T-cell (primary cell): ENCODE data around the gene ABCC2. TPM values are rescaled to one million over a fixed set of nuclear protein-coding genes. Genes with fewer than 3 reads are reported as not detected.

Experiments
- ATAC-seq, 4 experiments: fragments of 200-7000 bp in 3 of 4; fragments of 150-1000 bp in 1 of 4; cut with Tn5 transposase; replicated peaks in 1 of 4; 1 replicate in 3 of 4; 2 replicates in 1 of 4; pipeline ENCODE4 v1.10.0; 2021; ENCODE audit warnings: moderate library complexity in 3 of 4, mild to moderate bottlenecking in 2 of 4, moderate number of reproducible peaks in 1 of 4
- CTCF ChIA-PET, 2 donors: fragments of 300-600 bp; sonication (Branson Sonifier 250); formaldehyde crosslinking; loops; one replicate each; lab custom pipeline; 2022; ENCODE audit warnings: antibody characterized with exemption in 2 of 2; lab: Charles Lee
- POLR2A ChIA-PET, 2 donors: fragments of 300-600 bp; sonication (Branson Sonifier 250); formaldehyde crosslinking; loops; one replicate each; lab custom pipeline; 2022; ENCODE audit warnings: antibody characterized with exemption in 2 of 2; lab: Charles Lee
- DNase-seq, 35 experiments: peaks; one replicate each; pipeline versions ENCODE4 v3.0.0 to v3.0.0-alpha.2; 2013 to 2023
- H3K27ac ChIP-seq: one replicate; pipeline ENCODE4 v1.5.1; 2013; ENCODE audit warnings: low read length
- H3K27me3 ChIP-seq, 2 experiments: replicated peaks in 1 of 2; 1 replicate in 1 of 2; 2 replicates in 1 of 2; pipeline versions ENCODE4 v1.6.1 to v1.7.0; 2013; ENCODE audit warnings: low read length in 1 of 2, mixed read lengths in 1 of 2; ENCODE audit not compliant: control insufficient read depth in 2 of 2, insufficient read depth in 2 of 2; ENCODE audit errors: extremely low read depth in 1 of 2
- H3K36me3 ChIP-seq, 2 donors: 1 replicate in 1 of 2; 2 replicates in 1 of 2; pipeline versions ENCODE4 v1.6.1 to v1.7.0; 2013; ENCODE audit warnings: low read length in 1 of 2; ENCODE audit not compliant: control insufficient read depth in 2 of 2, insufficient read depth in 1 of 2; ENCODE audit errors: extremely low read depth in 1 of 2
- H3K4me1 ChIP-seq, 2 experiments: 1 replicate in 1 of 2; 2 replicates in 1 of 2; pipeline versions ENCODE4 v1.6.1 to v1.7.0; 2013; ENCODE audit warnings: low read length in 2 of 2, mixed read lengths in 1 of 2; ENCODE audit not compliant: insufficient read depth in 2 of 2, control insufficient read depth in 1 of 2; ENCODE audit errors: extremely low read depth in 1 of 2
- H3K4me3 ChIP-seq, 2 donors: 1 replicate in 1 of 2; 2 replicates in 1 of 2; pipeline versions ENCODE4 v1.5.1 to v1.7.0; 2013; ENCODE audit warnings: mild to moderate bottlenecking in 2 of 2, low read length in 1 of 2, moderate library complexity in 1 of 2; ENCODE audit not compliant: control insufficient read depth in 1 of 2; ENCODE audit errors: extremely low read depth in 1 of 2
- H3K9me3 ChIP-seq: 2 replicates; pipeline ENCODE4 v1.7.0; 2013
- H3K27ac Mint-ChIP-seq, 2 donors: one replicate each; pipeline ENCODE4 v1.8.0; 2020 to 2021; ENCODE audit warnings: mild to moderate bottlenecking in 2 of 2, mixed read lengths in 2 of 2
- H3K27me3 Mint-ChIP-seq, 2 donors: one replicate each; pipeline ENCODE4 v1.8.0; 2021 to 2022; ENCODE audit warnings: mixed read lengths in 2 of 2
- H3K36me3 Mint-ChIP-seq: one replicate; pipeline ENCODE4 v1.8.0; 2021; ENCODE audit warnings: mixed read lengths
- H3K4me1 Mint-ChIP-seq, 3 donors: one replicate each; pipeline ENCODE4 v1.8.0; 2020 to 2022; ENCODE audit warnings: mixed read lengths in 3 of 3, mild to moderate bottlenecking in 1 of 3
- H3K4me3 Mint-ChIP-seq, 3 donors: one replicate each; pipeline ENCODE4 v1.8.0; 2020 to 2022; ENCODE audit warnings: mild to moderate bottlenecking in 3 of 3, mixed read lengths in 3 of 3, moderate library complexity in 3 of 3
- H3K9me3 Mint-ChIP-seq, 3 donors: one replicate each; pipeline ENCODE4 v1.8.0; 2020 to 2022; ENCODE audit warnings: mixed read lengths in 3 of 3
- WGBS: methylation state at CpG from one replicate; pipeline ENCODE4 v1.1.5; 2013; ENCODE audit warnings: missing lambda C conversion rate; ENCODE audit not compliant: insufficient coverage; 5-methylcytosine and 5-hydroxymethylcytosine counted together
- total RNA-seq, 35 experiments: library from RNA in 6 of 35; stranded (reverse) in 6 of 35; fragments of 120-200 nt in 1 of 35; gene quantifications; one replicate each; pipeline versions ENCODE4 v1.2.1 to v1.2.4 and lab custom pipeline; 2013 to 2026

The ABCC2 gene
- total RNA-seq, 5 donors from 2014 or later (not counting 1 experiment from before 2014, with no cell fraction given) = 2.8 to 5.6 (median 4.0) TPM

DNA sequence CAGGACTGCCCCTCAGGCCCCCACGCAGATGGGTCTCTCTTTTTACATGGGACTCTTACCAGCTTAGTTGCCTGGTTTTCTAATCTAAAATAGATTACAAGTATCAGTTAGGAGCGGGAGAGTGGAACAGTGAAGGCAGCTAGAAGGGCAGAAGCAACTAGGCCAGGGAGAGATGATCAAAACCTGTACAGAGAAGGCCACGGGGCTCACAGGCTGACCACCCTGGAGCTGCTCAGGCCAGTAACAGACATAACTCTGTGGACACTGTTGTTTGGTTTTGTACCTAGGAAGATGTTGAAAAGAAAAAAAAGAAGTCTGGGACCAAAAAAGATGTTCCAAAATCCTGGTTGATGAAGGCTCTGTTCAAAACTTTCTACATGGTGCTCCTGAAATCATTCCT lies 16.5 kb downstream of the ABCC2 start:
- Histone ChIP-seq H3K27ac (no peak overlapping the region), H3K9me3 (no peaks in the 10 kb centered on the region), H3K4me1 (no peaks in the 10 kb centered on the region), H3K4me3 (no peak overlapping the region), H3K27me3 (no peaks in the 10 kb centered on the region), H3K36me3 (no peaks in the 10 kb centered on the region)
- no peaks in the 10 kb centered on the region for H3K27me3 Mint-ChIP-seq
- ChIA-PET CTCF (interaction anchor here in 1 of 2 donors (0.6 kb wide), 1 partner anchor 363 kb away, joined by 3 read pairs; no protein-coding TSS in a partner anchor), POLR2A (interaction anchor here in 1 of 2 donors (0.5 kb wide), 1 partner anchor 17 kb away, joined by 3 read pairs; no protein-coding TSS in a partner anchor)
- DNase-seq (no peak), ATAC-seq (no peak)
- no peaks in the 10 kb centered on the region for H3K9me3 Mint-ChIP-seq
- no peak overlapping the region for H3K4me3 Mint-ChIP-seq
- peaks cover 33% of the 10 kb centered on the region for H3K36me3 Mint-ChIP-seq
- WGBS = 88% methylated on average over 2 of the region's 3 CpGs
- no peaks in the 10 kb centered on the region for H3K4me1 Mint-ChIP-seq
- H3K27ac Mint-ChIP-seq = no peak overlapping the region

DNA sequence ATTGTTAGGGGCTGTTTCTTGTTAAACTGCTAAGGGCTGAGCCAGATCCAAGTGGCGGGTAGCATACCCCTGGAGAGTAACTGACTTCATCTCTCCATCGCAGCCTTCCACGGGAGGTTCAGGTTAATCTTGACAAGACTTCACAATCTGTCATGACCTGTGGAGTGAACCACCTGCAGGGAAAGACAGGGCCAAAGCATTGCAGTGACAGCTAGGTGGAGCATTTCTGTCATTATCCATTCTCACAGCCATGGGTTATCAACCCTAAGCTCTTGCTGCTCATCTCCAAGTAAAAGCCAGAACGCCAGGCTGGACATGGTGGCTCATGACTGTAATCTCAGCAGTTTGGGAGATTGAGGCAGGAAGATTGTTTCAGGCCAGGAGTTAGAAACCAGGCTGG lies 17.2 kb downstream of the ABCC2 start:
- H3K27me3 ChIP-seq = no peaks in the 10 kb centered on the region
- H3K36me3 ChIP-seq = no peaks in the 10 kb centered on the region
- no peak for ATAC-seq
- no peaks in the 10 kb centered on the region for H3K4me1 Mint-ChIP-seq
- H3K27ac Mint-ChIP-seq = no peak overlapping the region
- no peaks in the 10 kb centered on the region for H3K9me3 Mint-ChIP-seq
- CTCF ChIA-PET = no interaction called here
- POLR2A ChIA-PET = no interaction called here
- no peak overlapping the region for H3K4me3 ChIP-seq
- H3K9me3 ChIP-seq = no peaks in the 10 kb centered on the region
- no peak overlapping the region for H3K27ac ChIP-seq
- no peaks in the 10 kb centered on the region for H3K27me3 Mint-ChIP-seq
- 94% methylated on average over 3 of the region's 4 CpGs for WGBS
- peaks cover 39% of the 10 kb centered on the region for H3K36me3 Mint-ChIP-seq
- no peak for DNase-seq
- H3K4me1 ChIP-seq = no peaks in the 10 kb centered on the region
- no peak overlapping the region for H3K4me3 Mint-ChIP-seq

DNA sequence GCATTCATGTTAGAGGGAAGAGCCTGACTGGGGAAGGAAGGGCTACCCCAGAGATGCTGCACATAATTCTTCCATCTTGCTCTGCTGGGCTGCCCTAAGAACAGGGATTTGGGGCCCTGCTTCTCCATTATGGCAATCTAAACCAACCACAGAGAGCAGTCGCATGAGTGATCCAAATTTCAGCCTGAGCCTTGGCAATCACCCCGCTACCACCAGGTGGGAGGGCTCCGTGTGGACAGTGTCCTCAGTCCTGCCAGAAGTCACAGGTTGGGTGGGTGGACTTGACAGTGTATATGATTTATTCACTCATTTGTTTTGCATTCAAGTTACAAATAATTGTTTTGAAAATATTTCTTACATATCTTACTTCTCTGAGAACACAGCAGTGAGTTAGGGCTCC lies 22.0 kb downstream of the ABCC2 start:
- no peak overlapping the region for H3K27ac ChIP-seq
- DNase-seq (no peak), ATAC-seq (no peak)
- Mint-ChIP-seq H3K9me3 (no peaks in the 10 kb centered on the region), H3K27me3 (no peaks in the 10 kb centered on the region), H3K36me3 (peaks cover 40% of the 10 kb centered on the region), H3K4me1 (no peaks in the 10 kb centered on the region), H3K27ac (no peak overlapping the region), H3K4me3 (no peak overlapping the region)
- H3K4me1 ChIP-seq = no peaks in the 10 kb centered on the region
- ChIA-PET CTCF (no interaction called here), POLR2A (no interaction called here)
- no peaks in the 10 kb centered on the region for H3K36me3 ChIP-seq
- H3K27me3 ChIP-seq = no peaks in the 10 kb centered on the region
- WGBS = no CpG with 5 or more reads among the region's 3 CpGs
- H3K4me3 ChIP-seq = no peak overlapping the region
- no peaks in the 10 kb centered on the region for H3K9me3 ChIP-seq

DNA sequence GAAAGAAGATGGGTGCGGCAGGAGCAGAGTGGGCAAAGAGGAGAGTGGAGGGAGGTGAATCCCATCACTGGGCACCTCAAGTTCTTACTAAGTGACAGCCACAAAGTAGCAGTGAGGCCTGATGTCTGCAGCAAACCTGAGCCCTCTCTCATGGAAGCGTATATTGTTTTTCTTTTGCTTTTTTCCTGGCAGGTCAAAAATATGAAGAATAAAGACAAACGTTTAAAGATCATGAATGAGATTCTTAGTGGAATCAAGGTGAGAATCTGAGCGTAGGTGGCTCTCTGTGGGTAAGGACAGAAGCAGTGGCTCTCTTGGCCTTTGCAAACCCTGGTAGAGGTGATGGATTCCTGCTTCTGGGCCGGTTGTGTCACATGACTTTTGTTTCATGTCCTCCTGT lies 22.8 kb downstream of the ABCC2 start:
- CTCF ChIA-PET = interaction anchor here in 1 of 2 donors (0.7 kb wide), 1 partner anchor 11 kb away, joined by 3 read pairs; no protein-coding TSS in a partner anchor
- H3K27ac Mint-ChIP-seq = no peak overlapping the region
- DNase-seq = no peak
- peaks cover 46% of the 10 kb centered on the region for H3K36me3 Mint-ChIP-seq
- WGBS = 89% methylated on average over 4 of the region's 5 CpGs
- POLR2A ChIA-PET = no interaction called here
- Histone ChIP-seq H3K4me1 (no peaks in the 10 kb centered on the region), H3K4me3 (no peak overlapping the region), H3K27me3 (no peaks in the 10 kb centered on the region), H3K9me3 (no peaks in the 10 kb centered on the region), H3K36me3 (no peaks in the 10 kb centered on the region), H3K27ac (no peak overlapping the region)
- no peaks in the 10 kb centered on the region for H3K9me3 Mint-ChIP-seq
- no peak for ATAC-seq
- no peak overlapping the region for H3K4me3 Mint-ChIP-seq
- H3K4me1 Mint-ChIP-seq = no peaks in the 10 kb centered on the region
- H3K27me3 Mint-ChIP-seq = no peaks in the 10 kb centered on the region

DNA sequence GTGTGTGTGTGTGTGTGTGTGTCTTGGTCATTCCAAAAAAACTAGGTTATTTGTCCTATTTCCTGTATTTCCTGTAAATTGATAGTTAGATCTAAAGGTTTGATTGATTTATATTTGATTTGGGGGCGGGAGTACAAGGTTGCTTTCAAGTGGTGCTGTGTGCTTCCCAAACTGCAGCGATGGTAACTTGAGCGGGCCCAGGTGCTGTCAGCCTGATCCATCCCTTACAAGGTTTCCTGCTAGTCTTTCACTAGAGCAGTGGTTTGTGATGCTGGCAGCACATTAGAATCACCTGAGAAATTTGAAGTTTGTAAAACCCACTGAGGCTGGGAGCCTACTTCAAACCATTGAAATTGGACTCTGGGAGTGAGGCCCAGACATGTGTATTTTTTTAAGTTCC lies 23.7 kb downstream of the ABCC2 start:
- DNase-seq = no peak
- H3K4me3 ChIP-seq = no peak overlapping the region
- no peaks in the 10 kb centered on the region for H3K36me3 ChIP-seq
- ATAC-seq = no peak
- H3K27me3 ChIP-seq = no peaks in the 10 kb centered on the region
- no peak overlapping the region for H3K4me3 Mint-ChIP-seq
- CTCF ChIA-PET = no interaction called here
- no peak overlapping the region for H3K27ac ChIP-seq
- H3K4me1 ChIP-seq = no peaks in the 10 kb centered on the region
- no peaks in the 10 kb centered on the region for H3K27me3 Mint-ChIP-seq
- peaks cover 48% of the 10 kb centered on the region for H3K36me3 Mint-ChIP-seq
- no peaks in the 10 kb centered on the region for H3K9me3 Mint-ChIP-seq
- H3K27ac Mint-ChIP-seq = no peak overlapping the region
- POLR2A ChIA-PET = no interaction called here
- H3K9me3 ChIP-seq = no peaks in the 10 kb centered on the region
- no peaks in the 10 kb centered on the region for H3K4me1 Mint-ChIP-seq
- WGBS = no CpG with 5 or more reads among the region's 3 CpGs

DNA sequence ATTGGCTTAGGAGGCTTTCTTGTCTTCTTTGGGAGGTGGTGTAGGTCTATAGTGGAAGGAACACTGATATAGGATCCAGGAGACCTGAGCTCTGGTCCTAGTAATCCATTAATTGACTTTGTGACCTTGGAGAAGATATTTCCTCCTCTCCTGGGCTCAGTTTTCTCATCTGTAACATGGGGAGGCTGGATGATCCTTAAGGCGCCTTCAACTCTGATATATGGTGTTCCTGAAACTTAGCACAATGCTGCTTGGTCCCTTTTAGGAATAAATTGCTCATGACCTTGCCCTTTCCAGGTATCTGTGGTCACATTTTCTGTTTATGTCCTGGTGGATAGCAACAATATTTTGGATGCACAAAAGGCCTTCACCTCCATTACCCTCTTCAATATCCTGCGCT lies 25.3 kb downstream of the ABCC2 start:
- Mint-ChIP-seq H3K4me1 (no peaks in the 10 kb centered on the region), H3K27me3 (no peaks in the 10 kb centered on the region), H3K36me3 (peaks cover 39% of the 10 kb centered on the region), H3K27ac (no peak overlapping the region), H3K4me3 (no peak overlapping the region), H3K9me3 (no peaks in the 10 kb centered on the region)
- H3K36me3 ChIP-seq = no peaks in the 10 kb centered on the region
- POLR2A ChIA-PET = no interaction called here
- ATAC-seq (no peak), DNase-seq (no peak)
- no peak overlapping the region for H3K4me3 ChIP-seq
- no peaks in the 10 kb centered on the region for H3K9me3 ChIP-seq
- 100% methylated on average over 1 of the region's 2 CpGs for WGBS
- H3K27ac ChIP-seq = no peak overlapping the region
- H3K4me1 ChIP-seq = no peaks in the 10 kb centered on the region
- CTCF ChIA-PET = no interaction called here
- no peaks in the 10 kb centered on the region for H3K27me3 ChIP-seq

DNA sequence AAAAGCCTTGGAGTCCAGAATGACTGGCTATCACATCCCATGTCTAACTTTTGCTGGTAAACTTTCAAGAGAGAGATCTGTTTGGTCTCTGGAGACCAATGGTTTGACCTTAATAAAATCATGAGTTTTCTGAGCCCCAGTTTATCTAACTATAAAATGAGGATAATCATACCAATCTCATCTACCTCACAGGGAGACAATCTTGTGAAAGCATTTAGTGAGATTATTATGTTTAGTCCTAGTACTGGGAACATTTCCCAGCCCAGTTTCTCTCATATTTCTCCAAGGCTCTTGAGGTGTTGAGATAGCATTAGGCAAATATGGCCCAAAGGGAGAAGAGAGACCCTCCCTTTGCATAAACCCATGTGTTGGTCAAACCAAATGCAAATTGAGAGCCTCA lies 25.8 kb downstream of the ABCC2 start:
- ATAC-seq (no peak), DNase-seq (no peak)
- ChIA-PET POLR2A (no interaction called here), CTCF (no interaction called here)
- Histone ChIP-seq H3K27ac (no peak overlapping the region), H3K4me1 (no peaks in the 10 kb centered on the region), H3K27me3 (no peaks in the 10 kb centered on the region), H3K9me3 (no peaks in the 10 kb centered on the region), H3K36me3 (no peaks in the 10 kb centered on the region), H3K4me3 (no peak overlapping the region)
- Mint-ChIP-seq H3K9me3 (no peaks in the 10 kb centered on the region), H3K27ac (no peak overlapping the region), H3K27me3 (no peaks in the 10 kb centered on the region), H3K36me3 (peaks cover 36% of the 10 kb centered on the region), H3K4me1 (no peaks in the 10 kb centered on the region), H3K4me3 (no peak overlapping the region)
